ENCODE measurements around the gene ITGB4. TPM values are rescaled to one million over a fixed set of nuclear protein-coding genes. Genes with fewer than 3 reads are reported as not detected.

Gene ITGB4
- 5.7 TPM for total RNA-seq
- long read RNA-seq, full-length matches to known transcripts: 1 of 5 reads
- long read RNA-seq, partial matches to known transcripts: 3 of 5 reads
- long read RNA-seq, other reads (novel, unspliced or antisense): 1 of 5 reads

DNA sequence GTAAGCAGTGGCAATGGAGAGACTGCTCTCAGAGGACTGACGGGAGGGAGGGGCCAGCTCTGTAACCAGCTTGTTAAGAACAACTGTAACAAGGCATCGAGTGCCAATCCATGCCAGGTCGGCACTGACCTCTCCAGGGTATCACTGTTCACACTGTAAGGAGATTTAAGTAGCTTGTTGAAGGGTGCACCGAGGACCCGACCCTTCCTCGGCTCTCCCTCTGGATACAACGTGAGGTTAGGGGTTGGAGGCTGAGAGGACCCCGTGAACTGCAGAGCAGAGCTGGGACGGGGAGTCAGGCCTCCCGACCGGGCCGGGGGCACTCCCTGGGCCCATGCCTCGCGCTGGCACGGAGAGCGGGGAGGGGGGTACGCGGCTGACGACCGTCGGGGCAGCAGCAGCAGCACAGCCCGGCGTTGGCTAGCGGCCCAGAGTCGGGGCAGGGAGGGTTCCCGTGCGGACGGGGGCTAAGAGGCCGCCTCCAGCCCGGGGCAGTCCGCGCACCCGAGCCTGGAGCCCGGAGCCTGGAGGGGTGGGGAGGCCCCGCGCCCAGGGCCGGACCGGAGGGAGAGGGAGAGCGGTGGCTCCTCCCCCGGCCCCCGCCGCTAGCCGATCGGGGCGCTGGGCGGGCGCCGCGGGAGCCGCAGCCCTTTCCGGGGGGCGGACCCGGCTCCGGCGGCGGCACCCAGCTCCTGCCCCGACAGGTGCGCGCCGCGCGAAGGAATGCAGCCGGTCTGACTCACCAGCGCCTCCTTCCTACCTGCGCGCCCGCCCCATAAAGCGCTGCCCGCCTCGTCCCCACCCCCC is at the start of gene ITGB4:
Gene ITGB4, plus strand, starts transcription at position 804 of the 807 bp plus-strand sequence. CDS start 3,245 bp downstream, outside the sequence.
- intact Hi-C loops (cut with DNase I): no loop called here
- no peak for DNase-seq (ENCODE audit: low spot score)

DNA sequence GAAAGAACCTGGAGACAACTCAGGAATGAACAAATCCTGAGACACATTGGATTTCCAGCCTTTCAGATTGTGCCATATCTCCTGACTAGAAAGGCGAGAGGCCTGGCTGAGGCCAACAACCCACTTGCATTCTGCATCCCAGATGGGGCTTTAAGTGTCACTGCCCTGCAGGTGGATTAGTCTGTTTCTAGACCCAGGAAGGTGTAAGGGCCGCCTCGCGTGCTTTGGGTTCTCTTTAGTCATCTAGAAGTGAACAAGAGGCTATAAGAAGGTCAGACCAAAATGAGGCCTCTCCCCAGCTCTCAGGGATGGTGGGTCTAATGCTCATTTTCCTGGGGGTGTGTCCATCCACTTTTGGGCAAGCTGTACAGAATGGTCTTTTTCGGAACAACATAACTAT is 49.2 kb upstream of the ITGB4 start:
- no peak for DNase-seq (ENCODE audit: low spot score)
- intact Hi-C loops (cut with DNase I): no loop called here

DNA sequence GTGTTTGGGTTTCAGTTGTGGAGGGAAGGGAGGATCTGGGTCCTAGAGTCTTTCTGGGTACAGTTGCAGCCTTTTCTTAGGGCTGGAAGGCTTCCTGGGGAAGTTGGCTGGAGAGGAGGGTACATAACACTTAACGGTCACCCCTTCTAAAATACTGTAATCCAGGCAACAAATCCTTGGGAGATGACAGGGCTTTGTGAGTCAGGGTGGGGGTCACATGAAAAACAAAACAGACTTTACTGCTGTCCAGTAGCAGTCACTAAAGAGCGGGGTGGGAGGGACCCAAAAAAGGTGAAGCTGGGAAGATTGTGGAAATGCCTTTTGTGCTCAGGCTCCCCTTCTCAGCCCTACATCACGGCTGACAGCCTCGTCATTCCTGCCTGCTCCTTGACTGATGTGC is 47.8 kb upstream of the ITGB4 start:
- intact Hi-C loops (cut with DNase I): no loop called here
- no peak for DNase-seq (ENCODE audit: low spot score)

DNA sequence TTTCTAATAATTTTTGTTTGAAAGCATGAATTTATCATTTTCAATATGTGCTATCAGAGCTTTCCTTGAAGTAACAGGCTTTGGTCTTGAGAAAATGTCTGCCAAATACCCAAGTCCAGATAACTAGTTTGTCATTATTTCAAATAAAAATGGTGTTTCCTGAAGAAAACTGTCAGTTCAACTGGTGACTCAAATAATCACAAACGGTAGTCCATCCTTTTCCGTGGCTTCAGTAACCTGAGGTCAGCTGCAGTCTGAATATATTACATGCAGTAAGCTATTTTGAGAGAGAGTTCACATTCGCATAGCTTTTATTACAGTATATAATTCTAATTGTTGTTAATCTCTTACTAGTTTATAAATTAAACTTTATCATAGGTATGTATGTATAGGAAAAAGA is 44.8 kb upstream of the ITGB4 start:
- intact Hi-C loops (cut with DNase I): no loop called here
- DNase-seq (ENCODE audit: low spot score): no peak

DNA sequence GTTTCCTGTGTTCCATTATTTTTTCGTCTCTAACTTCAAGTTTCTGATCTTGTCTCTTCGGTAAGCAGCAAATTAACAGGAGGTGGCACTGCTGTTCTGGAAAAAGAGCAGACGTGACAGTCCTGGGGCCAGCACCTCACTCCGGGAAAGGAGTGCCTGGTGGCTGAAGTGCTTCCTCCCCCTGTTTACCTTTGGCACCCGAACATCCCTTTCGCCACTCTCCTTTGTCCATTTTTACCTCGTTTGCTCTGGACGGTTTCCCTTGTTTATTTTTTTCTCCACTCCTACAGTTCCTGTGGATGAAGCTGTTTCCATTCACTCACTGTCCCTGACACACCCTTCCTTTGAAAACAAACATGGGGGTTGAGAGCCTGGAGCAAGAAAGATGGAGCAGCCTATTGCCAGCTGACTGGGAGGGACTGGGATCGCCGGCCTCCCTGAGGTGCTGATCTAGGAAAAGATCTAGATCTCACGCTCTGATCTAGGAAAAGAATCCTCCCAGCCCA is 41.5 kb upstream of the ITGB4 start:
- intact Hi-C loops (cut with DNase I): loop anchor here (2.0 kb wide), 1 partner anchor 69 kb away; no protein-coding TSS in a partner anchor
- no peak for DNase-seq (ENCODE audit: low spot score)

DNA sequence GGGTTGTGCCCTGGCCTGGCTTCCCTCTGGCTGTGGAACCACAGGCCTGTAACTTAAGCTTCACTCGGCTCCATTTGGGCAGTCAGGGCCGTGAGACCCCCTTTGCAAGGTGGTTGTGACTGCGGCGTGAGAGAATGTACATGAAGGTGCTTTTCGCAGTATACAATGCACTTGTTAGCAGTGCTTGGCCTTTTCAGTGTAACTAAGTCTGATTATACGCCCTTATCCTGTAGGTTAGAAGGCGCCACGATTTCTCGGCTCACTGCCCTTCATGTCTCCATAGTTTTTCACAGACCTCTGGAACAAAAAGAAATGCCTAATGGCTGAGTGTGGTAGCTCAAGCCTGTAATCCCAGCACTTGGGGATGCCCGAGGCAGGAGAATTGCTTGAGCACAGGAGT is 40.8 kb upstream of the ITGB4 start:
- intact Hi-C loops (cut with DNase I): no loop called here
- DNase-seq (ENCODE audit: low spot score): no peak

DNA sequence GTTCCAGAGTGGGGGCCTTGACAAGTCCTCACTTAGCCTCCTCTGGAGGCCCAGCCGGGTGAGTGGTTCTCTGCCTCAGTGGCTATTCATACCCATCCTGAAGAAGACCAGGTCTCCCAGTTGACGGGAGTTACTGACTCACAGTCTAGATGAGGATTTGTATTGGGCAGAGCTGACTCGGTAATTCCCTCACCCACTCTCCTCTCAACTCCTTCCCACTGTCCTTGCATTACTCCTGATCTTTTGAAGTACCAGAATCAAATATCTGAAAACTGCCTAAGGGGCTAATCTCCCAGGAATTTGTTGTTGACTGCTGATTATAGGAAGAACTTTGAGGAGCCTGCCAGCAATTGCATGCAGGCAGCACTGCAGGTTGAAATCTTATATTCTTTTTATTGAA is 40.0 kb upstream of the ITGB4 start:
- no peak for DNase-seq (ENCODE audit: low spot score)
- intact Hi-C loops (cut with DNase I): no loop called here

DNA sequence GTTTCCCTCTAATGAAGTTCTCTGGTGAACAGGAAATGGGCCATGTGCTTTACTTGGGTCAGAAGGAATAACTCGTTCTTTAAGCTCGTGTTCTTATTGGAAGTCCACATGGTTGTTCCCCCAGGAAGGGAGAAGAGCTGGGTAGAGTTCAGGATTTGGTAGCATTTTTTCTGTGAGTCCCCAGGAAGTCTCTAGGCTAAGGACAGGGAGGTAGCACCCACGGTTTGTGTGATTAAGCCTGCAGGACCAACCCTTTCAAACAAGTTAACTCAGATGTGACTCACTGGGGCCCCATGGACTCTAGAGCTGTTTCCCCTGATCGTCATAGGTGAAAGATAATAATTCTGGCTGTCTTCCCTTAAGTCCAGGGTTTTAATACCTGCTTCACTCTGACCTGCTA is 37.7 kb upstream of the ITGB4 start:
- no peak for DNase-seq (ENCODE audit: low spot score)
- intact Hi-C loops (cut with DNase I): no loop called here

DNA sequence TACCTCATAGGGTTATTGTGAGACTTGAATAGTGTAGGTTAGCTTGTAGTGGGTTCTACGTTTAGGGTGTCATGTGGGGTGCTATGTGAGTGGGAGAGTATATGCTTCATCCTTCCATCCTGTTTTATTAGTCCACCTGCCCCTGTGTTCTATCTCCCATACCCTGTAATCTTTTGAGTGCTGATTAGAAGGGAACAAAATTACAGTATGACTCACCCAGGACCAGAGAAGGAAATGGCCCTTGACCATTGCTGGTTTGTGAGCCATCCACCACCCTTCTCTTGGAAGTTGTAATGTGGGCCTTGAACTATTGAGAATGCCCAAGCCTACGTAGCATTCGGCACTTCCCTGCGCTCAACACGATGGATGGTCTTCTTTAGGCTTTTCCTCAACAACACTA is 37.0 kb upstream of the ITGB4 start:
- intact Hi-C loops (cut with DNase I): no loop called here
- DNase-seq (ENCODE audit: low spot score): no peak

DNA sequence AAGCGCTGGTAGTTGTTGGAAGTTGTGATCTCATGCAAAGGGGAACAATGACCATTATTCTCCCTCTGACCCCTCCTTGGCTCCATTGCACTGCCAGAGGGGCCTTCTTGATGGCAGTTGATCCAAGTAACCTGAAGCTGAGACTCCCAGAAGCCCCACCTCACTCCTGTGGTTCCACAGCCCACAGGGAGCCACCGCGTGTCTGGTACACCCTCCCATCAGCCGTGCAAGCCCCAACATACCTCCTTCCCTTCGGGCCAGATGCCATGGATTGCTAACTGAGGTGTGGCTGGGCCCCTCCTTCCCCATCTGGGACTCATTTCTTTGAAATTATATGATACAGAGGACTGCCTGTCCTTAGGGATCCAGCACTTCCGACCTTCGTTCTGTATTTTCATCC is 36.3 kb upstream of the ITGB4 start:
- intact Hi-C loops (cut with DNase I): no loop called here
- DNase-seq (ENCODE audit: low spot score): no peak

DNA sequence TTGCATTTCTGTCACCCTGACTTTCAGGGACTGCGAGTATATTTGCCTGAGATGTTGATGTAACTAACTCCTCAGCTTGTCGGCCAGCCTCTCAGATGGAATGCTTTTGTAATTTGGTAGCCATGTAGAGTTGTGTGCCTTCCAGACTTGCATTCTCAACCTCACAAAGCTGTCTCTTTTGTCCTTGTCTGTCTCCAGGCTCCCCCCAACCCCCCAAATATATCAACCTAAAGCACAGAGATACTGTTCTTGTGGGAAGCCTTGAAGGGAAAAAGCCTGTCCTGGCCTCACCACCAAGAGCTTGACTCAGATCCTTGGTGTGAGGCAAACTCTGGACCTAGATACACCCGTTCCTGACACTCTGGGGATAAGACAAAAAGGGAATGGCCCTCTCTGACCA is 35.8 kb upstream of the ITGB4 start:
- no peak for DNase-seq (ENCODE audit: low spot score)
- intact Hi-C loops (cut with DNase I): no loop called here

DNA sequence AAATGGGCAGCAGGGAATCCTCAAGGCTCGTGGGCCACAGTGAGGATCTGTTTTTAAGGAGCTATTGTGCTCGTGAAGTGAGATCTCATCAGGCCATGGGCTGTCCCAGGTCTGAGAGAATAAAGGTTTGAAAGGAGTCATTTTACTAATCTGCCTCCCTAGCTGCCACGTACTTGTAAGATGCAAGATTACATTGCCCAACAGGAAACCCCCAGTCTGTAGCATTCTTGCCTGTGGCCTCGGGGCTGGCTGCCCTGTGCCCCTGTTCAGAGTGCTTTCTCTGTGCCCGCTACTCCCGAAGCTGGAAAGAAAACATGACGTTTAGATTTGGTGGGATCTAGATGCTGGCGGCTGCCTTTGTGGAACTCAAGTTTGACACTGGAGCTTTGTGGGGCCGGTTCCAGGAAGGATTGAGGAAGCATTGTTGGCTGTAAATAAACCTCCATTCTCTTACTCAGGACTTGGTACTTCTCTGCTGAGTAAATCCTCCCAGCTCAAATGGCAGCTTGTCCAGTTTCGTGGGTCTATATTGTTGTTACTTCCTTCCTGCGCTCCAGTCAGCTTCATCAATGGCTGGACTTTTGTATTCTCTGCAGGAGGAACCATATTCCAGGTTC is 32.9 kb upstream of the ITGB4 start:
- no peak for DNase-seq (ENCODE audit: low spot score)
- intact Hi-C loops (cut with DNase I): loop anchor here (2.0 kb wide), 1 partner anchor 18 kb away; no protein-coding TSS in a partner anchor

DNA sequence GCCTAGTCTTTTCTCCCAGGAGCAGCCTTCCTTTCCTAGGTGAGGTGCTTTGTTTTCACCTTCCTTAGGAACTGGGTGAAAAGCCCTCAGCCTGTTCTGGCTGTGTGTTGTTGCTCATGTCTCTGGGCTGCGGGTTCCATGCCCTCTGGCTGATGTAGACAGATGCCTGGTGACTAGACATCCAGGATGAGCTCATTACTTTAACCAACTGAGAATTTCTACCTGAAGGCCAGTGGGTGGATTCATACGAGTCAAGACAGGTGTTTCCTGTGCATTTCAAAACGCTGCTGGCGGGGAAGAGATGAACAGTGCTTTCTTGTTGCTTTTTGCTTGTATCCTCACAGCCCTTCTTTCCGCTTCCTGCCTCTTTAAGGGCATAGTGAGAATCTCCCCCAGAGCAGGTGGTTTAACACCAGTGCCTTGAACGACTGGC is 31.8 kb upstream of the ITGB4 start:
- DNase-seq (ENCODE audit: low spot score): no peak
- intact Hi-C loops (cut with DNase I): loop anchor here (2.0 kb wide), 1 partner anchor 17 kb away; no protein-coding TSS in a partner anchor

DNA sequence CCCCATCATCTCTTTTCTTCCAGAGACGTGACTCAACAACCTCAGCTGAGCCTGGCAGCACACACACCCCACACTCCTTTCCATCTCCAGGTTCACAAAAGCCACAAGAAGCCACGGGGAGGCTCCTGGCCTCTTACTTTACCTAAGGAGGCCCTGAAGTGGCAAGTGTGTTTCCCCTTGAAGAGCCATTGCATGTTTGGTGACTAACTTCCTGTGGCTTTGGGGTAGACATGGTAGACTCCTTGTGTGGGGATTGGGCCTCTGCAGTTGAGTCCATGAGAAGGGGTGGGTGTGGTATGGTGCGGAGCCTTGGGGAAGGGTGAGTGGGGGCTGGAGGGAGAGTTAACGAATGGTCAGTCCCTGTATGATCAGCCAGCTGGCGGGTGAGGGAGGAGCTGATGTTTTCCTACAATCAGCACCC is 29.9 kb upstream of the ITGB4 start:
- no peak for DNase-seq (ENCODE audit: low spot score)
- intact Hi-C loops (cut with DNase I): no loop called here

DNA sequence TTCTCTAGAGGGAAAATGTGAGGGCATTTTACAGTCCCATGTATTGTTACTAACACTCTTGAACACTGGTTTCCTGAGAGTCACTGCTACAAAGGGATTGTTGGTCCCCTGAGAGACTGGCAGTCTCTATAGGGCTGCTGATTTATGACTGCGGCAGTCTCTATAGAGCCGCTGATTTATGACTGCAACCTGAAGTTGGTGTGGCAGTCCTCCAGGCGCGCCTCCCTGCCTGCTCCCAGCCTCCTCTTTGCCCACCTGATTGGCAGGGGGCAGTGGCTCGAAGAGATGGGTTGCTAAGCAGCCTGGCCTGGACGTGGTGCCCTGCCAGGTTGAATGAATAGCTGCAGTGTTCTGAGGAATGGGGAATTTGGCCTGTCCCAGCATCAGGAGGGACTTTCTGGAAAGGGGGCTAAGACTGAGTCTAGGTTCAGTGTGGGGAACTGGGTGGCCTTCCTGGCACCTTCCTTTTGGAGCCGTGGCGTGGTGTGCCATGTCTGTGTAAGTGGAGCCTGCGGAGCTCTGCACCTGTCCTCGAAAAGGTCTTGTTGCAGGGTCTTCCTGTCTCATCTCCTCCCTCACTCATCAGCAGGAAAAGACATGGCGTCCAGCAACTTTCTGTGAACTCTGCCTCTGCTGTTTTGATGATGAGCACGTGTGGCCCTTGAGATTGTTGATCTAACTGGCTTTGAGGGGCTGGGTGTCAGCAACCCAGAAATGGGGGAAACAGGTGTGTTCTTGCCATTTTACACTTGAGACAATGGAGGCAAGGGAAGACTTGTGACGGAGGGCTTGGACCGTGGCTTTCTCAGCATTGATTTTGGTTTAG is 29.2 kb upstream of the ITGB4 start:
- intact Hi-C loops (cut with DNase I): no loop called here
- no peak for DNase-seq (ENCODE audit: low spot score)

DNA sequence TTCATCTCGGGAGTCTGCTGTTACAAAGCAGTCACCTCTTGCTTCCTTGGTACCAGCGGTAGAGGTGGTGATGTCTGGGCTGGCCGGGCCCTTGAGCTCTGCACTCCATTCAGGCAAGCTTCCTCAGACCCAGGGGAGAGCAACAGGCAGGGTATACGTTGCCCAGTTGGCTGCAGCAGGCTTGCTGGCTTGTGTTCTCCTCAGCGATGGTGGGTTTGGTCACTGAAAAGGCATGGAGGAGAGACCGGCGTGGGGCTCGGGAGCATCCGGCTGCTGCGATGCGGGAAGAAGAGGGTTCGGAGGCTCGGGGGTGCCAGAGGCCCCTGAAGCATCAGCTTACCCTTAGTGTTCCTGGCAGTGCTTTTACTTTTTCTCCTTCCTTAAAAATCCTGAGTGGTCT is 28.3 kb upstream of the ITGB4 start:
- DNase-seq (ENCODE audit: low spot score): no peak
- intact Hi-C loops (cut with DNase I): no loop called here

DNA sequence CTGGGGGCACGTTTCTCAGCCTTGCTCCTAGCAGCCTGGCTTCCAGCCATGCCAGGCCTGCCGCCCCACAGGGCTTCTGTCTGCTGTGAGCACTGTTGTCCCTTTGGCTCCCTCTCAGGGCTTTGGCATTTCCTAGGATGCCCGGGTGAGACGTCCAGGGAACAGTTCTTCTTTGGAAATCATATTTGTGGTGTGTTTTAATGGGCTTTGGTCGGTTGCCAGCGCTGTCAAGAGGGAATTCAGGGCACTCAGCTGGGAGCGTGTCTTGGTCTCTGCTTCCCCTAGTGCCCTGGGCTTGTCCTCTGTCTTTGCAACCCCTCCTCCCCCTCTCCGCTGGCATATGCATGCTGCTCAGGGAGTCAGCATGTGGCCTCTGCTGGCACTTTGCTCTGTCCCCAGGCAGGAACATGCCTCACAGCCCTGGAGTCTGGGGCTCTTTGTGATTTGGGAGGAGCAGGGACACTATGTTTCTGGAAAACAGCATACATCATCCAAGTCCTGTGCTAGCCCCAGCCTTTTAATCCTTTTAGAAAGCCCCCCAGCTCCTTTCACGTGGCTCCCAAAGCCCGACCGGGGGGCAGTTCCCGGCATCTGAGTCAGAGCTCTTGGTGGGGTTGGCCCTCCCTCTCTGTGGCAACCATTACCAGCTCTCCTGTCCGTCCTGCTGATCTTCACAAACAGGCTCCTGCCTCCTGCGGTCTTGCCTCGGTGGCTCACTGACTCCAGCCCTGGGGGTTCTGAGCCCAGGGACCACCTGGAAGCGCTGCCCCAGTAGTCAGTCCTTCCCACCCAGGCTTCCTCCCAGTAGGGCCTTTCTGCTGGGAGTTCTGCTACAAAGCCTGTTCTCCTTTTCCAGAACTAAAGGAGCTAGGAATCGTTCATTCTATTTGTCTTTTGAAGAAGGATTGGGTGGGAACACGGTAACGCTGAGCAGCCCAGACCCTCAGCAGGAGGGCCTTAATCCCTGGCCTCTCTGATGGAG is 27.5 kb upstream of the ITGB4 start:
- DNase-seq (ENCODE audit: low spot score): no peak
- intact Hi-C loops (cut with DNase I): no loop called here

DNA sequence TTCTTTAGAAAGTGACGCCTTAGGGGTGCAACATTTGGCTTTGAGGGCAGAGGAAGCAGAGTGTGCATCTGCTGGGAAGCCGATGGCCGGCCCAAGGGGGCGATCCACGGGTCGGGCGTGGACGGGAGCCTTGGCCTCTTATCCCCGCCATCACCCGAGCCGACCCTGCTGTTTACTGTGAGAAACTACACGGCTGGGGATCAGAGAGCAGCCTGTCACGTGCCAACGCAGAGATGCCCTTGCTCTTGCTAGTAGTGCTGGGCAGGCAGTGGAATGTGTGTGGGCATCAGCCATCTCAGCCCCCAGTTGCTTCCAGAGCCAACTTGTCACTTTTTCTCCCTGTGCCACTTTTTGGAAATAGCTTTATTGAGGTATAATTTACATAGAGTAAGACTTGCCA is 26.7 kb upstream of the ITGB4 start:
- no peak for DNase-seq (ENCODE audit: low spot score)
- intact Hi-C loops (cut with DNase I): no loop called here
